NCI-H1930 (cell line): ENCODE data around the gene SLC35A3.
"Not testable (repeated sequence)": the region's sequence is repeated elsewhere in the genome, so short reads cannot be mapped to it uniquely, and the experiment has no call there.

Experiments
- DNase-seq, 2 experiments: peaks; one replicate each; lab custom pipeline; 2025; lab: John Stamatoyannopoulos, UW

SLC35A3 gene

DNA sequence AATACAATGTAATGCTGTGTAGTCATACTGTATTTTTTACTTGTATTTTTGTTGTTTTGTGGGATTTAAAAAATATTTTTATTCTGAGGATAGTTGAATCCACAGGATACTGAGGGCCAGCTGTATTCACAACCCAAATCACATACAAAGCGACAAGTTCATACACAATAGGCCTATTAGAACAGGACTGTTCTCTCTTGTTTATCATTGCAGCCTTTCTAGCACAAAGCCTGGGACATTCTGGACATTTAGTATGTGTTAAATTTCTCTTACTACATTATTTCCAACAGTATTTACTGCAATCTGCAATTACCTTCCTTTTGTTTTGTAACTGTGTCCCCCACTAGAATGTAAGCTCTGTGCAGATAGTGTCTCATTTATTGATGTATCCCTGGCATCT, 65.4 kb downstream of the SLC35A3 start:
- DNase-seq, result no peak

DNA sequence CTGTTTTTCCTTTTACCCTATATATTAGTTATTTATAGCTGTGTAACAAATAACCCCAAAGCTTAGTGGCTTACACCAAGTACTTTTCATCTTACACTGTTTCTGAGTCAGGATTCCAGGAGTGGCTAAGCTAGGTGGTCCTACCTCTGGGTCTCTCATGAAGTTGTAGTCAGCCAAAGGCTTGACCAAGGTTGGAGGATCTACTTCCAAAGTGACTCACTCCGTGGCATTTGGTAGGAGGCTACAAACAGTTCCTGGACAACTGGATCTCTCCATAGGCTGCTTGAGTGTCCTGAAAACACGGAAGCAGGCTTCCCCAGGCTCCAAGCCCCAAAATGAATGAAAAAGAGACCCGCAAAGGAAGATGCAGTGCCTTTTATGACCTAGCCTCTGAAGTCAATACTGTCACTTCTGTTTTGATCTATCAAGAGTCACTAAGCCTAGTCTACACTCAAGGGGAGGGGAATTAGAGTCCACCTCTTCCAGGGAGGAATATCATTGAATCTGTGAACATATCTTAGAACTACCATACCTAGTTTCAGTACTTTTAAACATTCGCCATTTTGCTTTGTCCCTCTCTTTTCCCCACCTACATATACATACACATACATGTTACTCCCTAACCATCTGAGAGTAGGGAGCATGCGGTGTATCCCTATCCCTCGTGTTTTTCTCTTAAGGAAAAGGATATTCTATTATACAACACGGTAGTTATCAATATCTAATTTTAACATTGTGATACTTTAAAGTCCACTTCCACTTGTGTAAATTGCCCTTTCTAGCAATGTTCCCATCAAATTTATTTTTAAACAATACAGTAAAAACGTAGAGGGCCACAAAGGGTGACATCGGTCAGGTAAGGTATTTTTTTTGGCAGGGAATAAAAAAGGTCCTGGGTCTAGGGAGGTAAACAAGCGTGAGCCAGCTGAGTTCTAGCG, 67.2 kb downstream of the SLC35A3 start:
- DNase-seq, result no peak

DNA sequence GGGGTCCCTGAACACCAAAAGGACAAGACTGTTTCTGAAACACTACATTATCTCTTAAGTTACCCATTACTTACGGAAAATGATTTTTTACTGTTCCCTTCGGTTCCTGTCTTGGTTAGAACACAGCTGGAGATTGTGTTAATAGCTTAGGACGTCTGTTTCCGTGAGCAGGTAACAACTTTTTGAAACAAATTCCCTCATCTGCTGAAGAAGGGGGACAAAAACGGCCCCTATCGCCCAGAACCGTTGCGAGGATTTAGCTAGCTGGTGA, 67.8 kb downstream of the SLC35A3 start:
- DNase-seq, result no peak

DNA sequence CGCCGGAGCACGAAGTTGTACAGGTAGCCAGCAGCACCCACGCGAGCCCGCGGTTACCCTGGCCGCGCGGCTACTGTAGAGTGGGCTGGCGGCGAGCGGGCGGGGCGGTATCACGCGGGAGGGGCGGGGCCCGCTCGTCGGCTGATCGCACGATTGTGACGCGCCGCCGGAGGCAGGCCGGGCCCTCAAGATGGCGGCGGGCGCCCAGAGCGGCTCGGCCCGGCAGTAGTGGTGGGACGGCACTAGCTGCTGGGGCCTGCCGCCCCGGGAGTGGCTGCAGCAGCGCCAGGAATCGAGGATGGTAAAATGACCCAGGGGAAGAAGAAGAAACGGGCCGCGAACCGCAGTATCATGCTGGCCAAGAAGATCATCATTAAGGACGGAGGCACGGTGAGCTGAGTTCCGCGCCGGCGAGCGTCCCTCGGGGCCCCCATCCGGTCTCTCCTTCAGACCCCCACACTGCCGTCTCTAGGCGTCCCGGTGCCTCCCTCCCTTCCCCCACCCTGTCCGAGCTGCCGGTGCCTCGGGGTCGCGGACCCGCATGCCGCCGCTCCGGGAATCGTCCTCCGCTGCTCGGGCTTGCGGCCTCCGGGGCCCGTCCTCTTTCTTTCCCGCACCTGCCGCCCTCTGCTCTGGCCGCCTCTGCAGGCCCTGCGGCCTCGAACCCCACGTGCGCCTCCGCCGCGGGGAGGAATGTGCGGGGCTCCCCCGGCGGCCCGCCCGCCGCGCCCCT, 68.3 kb downstream of the SLC35A3 start:
- DNase-seq, result peak; percentile 64 to 72

DNA sequence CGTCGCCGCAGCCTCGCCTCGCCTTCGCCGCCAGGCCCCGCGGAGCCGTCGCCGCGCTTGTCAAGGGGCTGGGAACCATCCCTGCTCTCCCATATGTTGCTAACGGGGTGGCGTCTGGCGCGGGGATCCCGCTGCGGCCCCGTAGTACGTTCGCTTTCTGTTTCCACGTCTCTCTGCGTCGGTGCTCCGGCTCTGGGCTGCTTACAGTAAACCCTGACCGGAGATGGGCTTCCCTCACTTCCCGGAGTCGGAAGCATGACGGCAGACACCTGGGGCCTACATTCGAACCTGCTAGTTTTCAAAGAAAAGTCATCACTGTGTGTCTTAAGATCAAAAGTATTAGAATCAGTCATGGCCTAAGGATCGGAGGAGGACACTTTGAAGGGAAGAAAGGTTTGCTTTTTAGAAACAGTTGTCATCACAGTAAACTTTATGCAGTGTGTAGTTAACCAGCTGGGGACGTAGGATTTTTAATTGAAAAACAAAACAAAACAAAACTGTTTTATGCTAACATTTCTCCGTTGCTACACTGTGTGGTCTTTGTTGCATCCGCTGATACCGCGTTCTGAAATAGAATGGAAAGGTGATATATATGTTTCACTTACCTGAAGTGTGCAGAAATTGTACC, 69.0 kb downstream of the SLC35A3 start:
- DNase-seq, result peak in 1 of 2 experiments; percentile 8

DNA sequence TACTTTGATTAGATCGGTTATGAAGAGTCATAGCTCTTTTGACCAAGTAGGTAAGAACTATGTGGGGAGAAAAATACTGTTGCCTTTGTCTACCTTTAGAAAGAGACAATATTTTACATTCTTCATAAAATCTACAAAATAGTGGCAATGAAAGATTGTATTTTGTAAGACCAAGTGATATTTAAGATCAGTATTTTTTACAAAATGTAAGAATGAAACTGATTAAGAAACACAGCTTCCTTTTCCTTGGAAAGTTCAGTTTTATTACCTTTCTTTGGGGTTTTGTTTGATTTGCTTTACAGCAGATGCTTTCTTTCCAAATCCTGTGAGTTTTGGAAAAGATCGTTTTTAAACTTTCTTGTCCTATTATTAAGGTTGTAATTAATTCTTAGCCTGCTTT, 69.8 kb downstream of the SLC35A3 start:
- DNase-seq, result no peak

DNA sequence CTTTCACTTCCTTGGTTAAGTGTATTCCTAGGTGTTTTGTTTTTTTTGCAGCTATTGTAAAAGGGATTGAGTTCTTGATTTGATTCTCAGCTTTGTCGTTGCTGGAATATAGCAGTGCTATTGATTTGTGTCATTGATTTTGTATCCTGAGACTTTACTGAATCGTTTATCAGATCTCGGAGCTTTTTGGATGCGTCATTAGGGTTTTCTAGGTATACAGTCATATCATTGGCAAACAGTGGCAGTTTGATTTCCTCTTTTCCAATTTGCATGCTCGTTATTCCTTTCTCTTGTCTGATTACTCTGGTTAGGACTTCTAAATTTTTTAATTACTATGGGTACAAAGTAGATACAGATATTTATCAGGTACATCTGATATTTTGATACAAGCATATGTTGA, 75.4 kb downstream of the SLC35A3 start:
- no peak for DNase-seq

DNA sequence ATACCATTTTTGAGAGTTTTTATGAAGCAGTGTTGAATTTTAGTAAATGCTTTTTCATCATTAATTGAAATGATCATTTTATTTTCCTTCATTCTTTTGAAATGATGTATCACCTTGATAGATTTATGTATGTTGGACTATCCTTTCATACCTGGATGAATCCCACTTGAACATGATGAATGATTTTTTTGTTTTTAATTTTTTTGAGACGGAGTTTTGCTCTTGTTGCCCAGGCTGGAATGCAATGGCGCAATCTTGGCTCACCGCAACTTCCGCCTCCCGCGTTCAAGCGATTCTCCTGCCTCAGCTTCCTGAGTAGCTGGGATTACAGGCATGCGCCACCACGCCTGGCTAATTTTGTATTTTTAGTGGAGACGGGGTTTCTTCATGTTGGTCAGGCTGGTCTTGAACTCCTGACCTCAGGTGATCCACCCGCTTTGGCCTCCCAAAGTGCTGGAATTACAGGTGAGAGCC, 77.5 kb downstream of the SLC35A3 start:
- not testable (repeated sequence) for DNase-seq

DNA sequence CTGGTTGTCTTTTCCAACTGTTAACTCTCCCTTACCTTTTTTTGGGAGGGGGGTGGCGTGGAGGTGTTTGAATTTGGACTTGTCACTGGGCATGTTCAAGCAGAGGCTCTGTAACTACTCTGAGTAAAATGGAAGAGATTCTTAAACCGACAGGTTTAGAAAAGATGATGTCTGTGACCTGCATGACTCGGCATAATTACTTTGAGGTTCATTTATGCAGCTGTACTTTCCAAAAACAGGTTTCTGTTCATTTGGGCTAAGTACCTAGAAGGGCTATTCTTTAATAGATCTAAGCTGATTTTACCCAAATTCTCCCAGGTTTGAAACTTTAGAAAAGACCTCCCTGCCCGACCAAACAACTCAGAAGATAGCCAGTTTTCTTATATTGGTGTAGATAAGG, 80.3 kb downstream of the SLC35A3 start:
- no peak for DNase-seq

DNA sequence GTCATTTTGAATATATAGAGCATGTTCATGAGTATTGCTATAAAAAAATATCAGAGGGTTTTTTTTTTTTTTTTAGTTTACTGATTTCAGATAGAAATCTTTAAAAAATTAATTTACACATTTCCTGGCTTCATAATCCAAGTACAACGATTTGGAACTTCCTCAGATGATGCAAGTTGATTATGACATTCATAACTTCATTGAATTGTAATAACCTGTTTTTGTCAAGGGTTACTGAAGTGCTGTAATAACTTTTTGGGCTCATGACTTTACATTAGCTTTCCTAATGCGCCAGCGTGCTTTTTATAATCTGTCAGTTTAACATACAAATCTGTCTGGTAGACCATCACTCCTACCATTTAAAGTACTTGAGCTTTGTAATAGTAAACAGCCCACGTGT, 81.6 kb downstream of the SLC35A3 start:
- DNase-seq, result no peak

DNA sequence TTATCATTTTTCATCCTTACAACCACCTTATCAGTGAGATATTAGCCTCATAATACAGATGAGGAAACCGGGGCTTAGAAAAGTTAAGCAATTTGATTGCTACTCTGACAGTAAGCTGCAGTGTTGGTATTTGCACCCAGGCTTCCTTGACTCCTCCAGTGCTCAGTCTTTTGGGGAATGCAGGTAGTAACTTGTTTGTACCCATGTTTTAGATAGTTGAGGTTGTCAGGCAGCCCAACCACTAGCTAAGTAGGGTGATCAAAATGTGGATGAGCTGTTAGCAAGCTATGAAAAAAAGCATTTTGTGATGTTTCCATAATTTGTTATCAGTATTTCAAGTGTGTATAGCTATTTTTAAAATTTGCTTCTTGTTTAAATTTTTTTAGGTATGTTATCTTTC, 82.1 kb downstream of the SLC35A3 start:
- DNase-seq, result no peak

DNA sequence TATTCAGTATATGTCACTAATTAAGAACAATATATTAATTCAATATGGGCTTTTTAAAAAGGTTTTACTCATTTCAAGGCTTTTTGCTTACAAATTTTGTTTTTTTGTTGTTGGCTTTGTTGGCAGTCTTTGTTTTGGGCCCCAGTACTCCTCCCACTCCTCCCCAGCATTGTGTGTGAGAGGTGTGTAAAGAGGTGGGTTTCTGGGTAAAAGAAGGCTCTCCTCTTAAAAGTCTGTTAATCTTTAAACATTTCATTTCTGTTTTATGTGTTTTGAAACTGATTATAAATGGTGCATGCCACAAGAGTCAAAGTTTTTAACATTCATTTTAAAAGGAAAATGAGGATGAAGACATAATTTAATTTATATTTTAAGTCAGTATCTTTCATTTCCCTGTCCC, 83.3 kb downstream of the SLC35A3 start:
- DNase-seq, result no peak

DNA sequence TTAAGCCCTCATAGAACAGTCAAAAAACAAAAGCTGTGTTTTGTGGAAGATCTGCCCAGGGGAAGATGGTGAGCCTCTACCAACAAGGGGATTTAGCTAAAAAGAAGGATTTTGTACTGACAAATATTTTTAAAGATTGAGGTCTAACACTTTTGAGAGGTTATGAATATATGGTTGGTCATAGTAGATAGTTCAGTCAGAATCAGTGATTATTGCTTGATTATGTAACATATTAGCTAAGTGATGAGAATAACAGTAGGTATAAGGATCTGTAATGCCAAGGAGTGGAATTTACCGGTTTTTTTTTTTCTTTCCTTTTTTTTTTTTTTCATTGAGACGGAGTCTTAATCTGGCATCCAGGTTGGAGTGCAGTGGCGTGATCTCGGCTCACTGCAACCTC, 83.9 kb downstream of the SLC35A3 start:
- DNase-seq, result no peak

DNA sequence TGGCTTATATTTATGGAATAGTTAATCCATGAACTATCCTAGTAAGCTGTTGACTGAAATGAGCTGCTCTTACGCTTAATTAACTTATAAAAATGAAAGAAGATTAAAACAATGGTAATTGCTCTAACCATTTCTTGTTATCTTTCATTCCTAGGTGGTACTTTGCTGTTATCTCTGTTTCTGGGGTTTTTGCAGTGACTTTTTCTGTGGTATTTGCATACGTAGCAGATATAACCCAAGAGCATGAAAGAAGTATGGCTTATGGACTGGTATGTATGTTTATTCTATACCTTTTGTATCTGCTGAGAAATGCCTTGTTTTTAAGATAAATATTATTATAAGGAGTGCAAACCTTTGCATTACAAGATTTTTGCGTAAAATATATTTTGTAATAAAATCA, 91.9 kb downstream of the SLC35A3 start:
- no peak for DNase-seq

DNA sequence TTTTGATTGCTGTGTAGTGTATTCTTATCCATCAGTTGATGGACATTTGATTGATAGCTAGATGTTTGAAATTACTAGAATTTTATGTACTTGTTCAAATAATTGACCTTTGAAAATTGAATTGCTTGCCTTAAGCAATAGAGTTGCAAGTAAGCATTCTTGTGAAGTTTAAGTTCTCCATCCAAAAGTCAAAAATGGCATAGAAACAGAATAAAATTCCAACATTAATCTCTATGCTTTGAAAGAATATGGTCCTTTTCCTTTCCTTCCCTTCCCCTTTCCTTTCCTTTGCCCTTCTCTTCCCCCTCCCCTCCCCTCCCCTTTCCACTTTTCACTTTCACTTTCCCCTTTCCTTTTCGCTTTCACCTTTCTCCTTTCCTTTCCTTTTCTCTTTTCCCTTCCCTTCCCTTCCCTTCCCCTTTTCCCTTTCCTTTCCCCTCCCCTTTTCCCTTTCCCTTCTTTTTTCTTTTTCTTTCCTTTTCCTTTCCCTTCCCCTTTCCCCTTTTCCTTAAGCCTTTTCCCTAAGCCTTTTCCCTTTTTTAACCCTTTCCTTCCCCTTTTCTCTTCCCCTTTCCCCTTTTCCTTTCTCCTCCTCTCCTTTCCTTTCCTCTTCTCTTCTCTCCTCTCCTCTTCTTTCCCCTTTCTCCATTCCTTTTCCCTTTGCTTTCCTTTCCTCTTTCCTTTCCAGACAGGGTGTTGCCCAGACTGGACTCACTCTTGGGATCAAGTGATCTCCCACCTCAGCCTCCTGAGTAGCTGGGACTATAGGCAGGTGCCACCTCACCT, 95.6 kb downstream of the SLC35A3 start:
- no peak for DNase-seq

DNA sequence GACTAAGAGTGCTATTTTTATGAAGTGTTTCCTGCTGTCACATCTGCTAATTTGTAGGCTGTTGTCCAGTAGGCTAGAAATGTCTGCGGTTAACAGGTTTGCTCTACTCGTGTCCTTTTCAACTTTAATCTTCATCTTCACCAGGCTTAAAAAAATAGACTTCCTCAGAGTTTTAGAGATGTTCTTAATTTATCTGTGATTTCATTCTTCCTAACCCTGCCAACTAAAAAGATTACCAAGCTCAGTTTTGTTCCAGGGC, 96.1 kb downstream of the SLC35A3 start:
- no peak for DNase-seq

DNA sequence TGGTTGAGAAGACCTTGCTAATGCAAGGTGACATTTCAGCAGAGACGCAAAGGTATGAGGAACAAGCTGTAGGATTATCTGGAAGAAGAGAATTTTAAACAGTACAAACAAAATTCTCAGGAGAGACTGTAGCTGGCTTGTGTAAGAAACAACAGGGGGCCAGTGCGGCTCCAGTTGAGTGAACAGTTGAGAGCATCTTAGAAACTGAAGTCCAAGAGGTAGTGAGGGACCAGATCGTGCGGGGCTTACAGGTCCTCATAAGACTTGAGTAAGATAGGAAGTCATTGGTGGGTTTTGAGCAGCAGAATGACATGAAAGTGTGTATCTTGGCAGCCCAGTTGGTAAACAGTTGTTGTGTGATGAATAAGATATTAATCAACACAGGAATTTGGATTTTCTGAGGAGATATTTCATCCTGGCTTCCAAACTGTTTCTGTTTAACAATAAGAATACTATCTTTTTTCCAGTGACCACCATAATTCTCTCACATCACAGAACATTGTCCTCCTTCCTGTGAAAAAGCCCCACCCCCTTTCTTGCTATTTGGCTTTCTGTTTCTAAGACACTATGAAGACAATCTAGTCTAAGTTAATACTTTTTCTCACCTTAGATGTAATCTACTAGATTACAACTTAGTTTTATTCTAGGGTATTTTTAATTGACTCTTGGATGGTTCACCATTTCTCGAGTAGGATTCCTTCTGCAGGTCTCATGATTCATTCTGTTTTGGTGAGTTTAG, 100.6 kb downstream of the SLC35A3 start:
- DNase-seq, result no peak

DNA sequence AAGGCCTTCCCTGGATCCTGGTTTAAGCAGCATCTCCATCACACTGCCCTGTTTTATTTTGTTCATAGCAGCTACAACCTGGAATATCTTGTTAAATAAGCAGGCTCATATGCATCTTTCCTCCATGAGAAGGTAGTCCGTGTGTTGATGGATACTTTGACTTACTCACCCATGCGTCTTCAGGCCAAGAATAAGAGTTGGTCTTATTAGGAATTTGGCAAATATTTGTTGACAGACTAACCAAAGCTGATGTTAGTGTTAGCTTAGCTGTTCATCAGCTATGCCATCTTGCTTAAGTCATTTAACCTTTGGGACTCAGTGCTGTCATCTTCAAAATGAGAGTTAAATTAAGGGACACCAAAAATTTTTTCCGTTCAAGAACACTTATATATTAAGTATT, 103.7 kb downstream of the SLC35A3 start:
- no peak for DNase-seq

DNA sequence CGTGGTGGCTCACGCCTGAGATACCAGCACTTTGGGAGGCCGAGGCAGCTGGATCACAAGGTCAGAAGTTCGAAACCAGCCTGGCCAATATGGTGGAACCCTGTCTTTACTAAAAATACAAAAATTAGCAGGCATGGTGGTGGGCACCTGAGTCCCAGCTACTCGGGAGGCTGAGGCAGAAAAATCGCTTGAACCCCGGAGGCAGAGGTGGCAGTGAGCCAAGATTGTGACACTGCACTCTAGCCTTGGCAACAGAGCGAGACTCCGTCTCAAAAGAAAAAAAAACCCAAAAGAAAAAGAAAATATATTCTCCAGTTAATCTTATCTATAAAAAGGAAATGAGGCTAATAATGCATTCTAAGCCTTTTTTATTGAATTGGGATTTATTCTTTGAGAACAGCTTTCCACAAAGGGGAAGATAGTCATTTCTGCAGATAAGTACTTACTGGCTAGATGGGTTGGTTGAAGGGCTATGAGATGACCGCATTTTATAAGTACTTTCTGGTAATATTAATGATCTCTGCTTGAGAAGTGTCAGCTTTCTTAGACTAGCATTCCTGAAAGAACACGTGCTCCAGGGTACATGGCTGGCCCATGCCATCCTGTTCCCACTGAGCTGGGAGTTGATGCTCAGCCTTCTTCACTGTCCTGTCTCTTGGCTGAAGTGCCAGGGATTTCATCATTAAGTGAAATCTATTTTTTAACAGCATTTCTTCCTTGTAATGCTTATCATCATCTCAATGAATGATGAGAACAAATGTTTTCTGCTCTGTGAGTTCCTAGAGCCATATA, 105.0 kb downstream of the SLC35A3 start:
- no peak for DNase-seq

DNA sequence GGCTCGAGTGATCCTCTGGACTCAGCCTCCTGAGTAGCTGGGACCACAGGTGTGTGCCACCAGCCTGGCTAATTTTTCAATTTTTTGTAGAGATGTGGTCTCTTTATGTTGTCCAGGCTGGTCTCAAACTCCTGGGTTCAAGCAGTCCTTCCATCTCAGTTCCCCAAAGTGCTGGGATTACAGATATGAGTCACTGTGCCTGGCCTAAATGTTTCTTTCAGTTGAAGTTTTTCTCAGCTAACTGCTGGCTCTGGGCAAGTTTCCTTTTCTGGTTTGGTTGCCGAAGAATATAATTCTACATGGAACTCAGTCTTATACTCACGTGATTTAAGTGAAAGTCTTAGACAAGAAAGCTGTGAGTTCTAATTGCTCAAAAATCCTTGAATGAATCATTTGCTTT, 106.0 kb downstream of the SLC35A3 start:
- DNase-seq, result no peak

DNA sequence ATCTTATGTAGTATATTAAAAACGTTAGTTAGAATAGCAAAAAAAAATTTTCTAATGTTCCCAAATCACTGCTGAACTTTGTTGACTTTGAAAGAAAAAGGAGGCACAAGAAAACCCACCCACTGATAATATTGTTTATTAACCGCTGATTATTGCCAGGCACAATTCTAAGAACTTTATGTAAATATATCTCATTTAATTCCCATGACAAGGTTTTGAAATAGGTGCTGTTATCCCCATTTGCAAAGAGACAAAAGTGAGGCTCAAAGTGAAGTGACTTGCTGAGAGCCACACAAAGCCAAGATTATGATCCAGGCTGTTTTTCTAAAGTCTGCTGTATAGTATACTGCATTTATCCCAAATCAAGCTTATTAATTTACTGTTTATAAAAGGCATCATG, 106.5 kb downstream of the SLC35A3 start:
- no peak for DNase-seq
